GM21619 (cell line): ENCODE measurements around the gene ELOA.
"Not testable (repeated sequence)": the region's sequence is repeated elsewhere in the genome, so short reads cannot be mapped to it uniquely, and the experiment has no call there.

Source experiments
- ATAC-seq: cut with Tn5 transposase; IDR thresholded peaks from one replicate; pipeline ENCODE4 v1.9.1; 2021; ENCODE audit not compliant: unreplicated experiment

The ELOA gene

GRCh38 chr1:23777979-23778814, 34.9 kb downstream of the ELOA start, which contains the start of gene PITHD1:
TSS of gene PITHD1 (plus strand) at chr1:23778418. CDS start at chr1:23778516, 98 bp downstream.
- peak; percentile 63 for ATAC-seq

GRCh38 chr1:23779826-23780371, 36.6 kb downstream of the ELOA start:
- ATAC-seq: no peak

GRCh38 chr1:23783141-23783540, 39.9 kb downstream of the ELOA start:
- ATAC-seq: not testable (repeated sequence)

- no peak for ATAC-seq
Measured at GRCh38 chr1:23784846-23785245, 41.6 kb downstream of the ELOA start.

- no peak for ATAC-seq
Measured at GRCh38 chr1:23787701-23788100, 44.4 kb downstream of the ELOA start.

GRCh38 chr1:23788695-23789094, 45.4 kb downstream of the ELOA start:
- ATAC-seq: no peak

GRCh38 chr1:23790696-23791515, 47.6 kb downstream of the ELOA start, which contains the start of gene LYPLA2:
TSS of gene LYPLA2 (plus strand) at chr1:23791145. CDS start at chr1:23792683, 1,538 bp downstream.
- ATAC-seq: peak; percentile 85

- no peak for ATAC-seq
Measured at GRCh38 chr1:23791516-23792047, 48.3 kb downstream of the ELOA start.

- no peak for ATAC-seq
Measured at GRCh38 chr1:23792151-23792945, 49.1 kb downstream of the ELOA start.

- ATAC-seq: no peak
Measured at GRCh38 chr1:23793018-23793781, 49.9 kb downstream of the ELOA start.

- ATAC-seq: no peak
Measured at GRCh38 chr1:23793861-23794731, 50.8 kb downstream of the ELOA start.

- ATAC-seq: not testable (repeated sequence)
Measured at GRCh38 chr1:23794732-23795182, 51.5 kb downstream of the ELOA start.

- no peak for ATAC-seq
Measured at GRCh38 chr1:23795676-23796465, 52.6 kb downstream of the ELOA start.

GRCh38 chr1:23796466-23797271, 53.4 kb downstream of the ELOA start:
- no peak for ATAC-seq

GRCh38 chr1:23797478-23798448, 54.5 kb downstream of the ELOA start:
- no peak for ATAC-seq

- no peak for ATAC-seq
Measured at GRCh38 chr1:23798662-23799142, 55.4 kb downstream of the ELOA start.
